Right lung (tissue), 5 donors: ENCODE results near the gene PIR. TPM values are rescaled to one million over a fixed set of nuclear protein-coding genes. Genes with fewer than 3 reads are reported as not detected.

Source experiments
- DNase-seq, 2 donors: peaks; one replicate each; pipeline ENCODE4 v3.0.0-alpha.2; 2013
- polyA plus RNA-seq, 5 donors: library from polyadenylated mRNA; unstranded; fragments of 120-200 nt; gene quantifications; one replicate each; pipeline versions ENCODE4 v1.2.1 to v1.2.3, GENCODE V29; 2013; ENCODE audit warnings: inconsistent platforms in 1 of 5, low replicate concordance in 1 of 5; ENCODE audit not compliant: insufficient read length in 5 of 5, insufficient read depth in 1 of 5

PIR gene
- polyA plus RNA-seq, 5 donors, result 8.3 to 13.9 (median 9.6) TPM

DNA sequence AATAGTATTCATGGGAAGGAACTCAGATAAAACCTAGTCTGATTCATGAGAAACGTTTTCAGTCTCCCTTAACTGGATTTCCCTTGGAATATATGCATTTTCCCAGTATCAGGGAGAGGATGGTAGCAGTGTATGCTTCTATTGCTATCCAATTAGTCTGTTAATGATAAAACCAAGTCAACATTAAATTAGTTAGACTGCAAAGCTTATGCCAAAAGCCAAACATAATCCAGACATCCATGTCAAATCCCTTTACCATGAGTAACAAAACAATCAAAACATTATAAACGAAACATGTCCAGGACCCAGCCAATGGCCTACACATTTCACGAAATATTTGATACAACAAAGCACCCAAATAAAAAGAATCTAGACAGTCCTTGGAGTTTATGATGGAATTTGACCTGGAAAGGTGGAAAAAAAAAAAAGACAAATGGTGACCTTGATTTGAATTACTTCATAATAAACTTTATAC is 74.4 kb downstream of the PIR start:
- no peak for DNase-seq

GRCh38 chrX:15418041-15418706 is 75.0 kb downstream of the PIR start:
- no peak for DNase-seq

DNA sequence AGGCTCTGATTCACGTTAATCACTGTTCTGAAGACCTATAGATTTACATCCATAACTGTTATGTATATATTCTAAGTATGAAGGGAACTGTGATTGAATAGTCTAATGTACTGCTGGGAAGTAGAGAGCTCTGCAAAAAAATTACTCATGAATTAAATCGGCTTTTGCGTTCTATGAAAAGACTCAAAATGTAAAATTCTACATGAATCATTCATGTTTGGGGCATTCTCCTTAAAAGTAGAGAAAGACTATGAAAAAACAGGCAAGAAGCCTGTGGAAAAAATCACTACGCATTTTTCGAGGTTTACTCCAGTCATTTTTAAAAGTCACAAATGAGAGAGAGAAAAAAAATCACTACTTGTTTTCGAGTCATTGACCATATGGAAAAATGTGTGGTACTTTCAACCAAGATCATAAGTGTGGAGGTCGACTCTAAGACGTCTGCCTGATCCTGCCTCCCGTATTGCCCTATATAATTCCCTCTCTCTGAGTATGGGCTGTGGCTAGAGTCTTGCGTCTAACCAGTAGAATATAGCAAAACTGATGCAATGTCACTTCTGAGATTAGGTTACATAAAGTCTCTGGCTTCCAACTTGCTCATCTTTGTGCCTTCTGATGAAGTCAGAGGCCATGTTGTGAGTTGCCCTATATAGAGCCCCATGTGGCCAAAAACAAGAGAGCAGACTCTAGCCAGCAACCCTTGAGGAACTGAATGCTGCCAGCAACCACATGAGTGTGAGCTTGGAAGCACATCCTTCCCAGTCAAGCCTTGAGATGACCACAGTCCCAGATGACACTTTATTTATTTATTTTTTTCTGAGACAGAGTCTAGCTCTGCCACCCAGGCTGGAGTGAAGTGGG is 76.8 kb downstream of the PIR start:
- DNase-seq, result no peak

DNA sequence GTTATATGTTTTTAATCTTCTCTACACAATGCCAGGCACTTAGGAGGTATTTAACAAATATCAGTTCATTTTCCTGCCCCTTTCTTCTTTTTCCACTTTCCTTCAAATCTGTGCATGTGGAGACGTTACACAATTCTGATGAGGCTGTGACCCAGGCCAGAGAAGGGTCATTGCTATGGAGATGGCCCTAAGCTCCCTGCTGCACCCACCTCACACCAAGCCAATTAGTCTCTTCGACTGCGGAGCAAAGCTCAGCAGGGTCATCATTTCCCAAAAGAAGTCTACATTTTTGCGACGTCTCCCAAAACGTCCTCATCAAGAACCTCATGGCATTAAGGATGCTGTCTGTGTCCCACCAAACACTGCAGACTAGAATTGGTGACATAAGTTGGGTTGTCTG is 80.0 kb downstream of the PIR start:
- DNase-seq, result no peak

GRCh38 chrX:15410947-15411346 is 82.2 kb downstream of the PIR start:
- no peak for DNase-seq

GRCh38 chrX:15410430-15410829 is 82.7 kb downstream of the PIR start:
- DNase-seq, result no peak

DNA sequence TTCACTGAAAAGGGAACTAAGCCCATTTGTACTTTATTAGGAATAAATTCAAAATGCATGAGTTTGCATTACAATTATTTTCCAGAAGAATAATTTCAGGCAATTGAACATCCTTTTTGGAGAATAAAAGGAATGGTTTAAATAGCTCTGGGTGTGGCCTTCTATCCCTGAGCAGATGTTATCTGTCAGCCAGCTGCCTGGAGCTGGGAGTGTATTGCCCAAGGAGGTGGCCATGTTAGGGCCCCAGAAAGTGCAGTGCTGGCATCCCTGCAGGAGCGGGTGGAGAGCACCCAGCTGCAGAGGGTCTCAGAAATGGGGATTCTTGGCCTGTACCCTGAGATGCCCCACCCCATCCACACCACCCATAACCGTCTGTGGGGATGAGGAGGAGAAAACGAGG is 87.3 kb downstream of the PIR start:
- DNase-seq, result peak; percentile 58 to 71

GRCh38 chrX:15404401-15405096 is 88.6 kb downstream of the PIR start:
- no peak for DNase-seq

DNA sequence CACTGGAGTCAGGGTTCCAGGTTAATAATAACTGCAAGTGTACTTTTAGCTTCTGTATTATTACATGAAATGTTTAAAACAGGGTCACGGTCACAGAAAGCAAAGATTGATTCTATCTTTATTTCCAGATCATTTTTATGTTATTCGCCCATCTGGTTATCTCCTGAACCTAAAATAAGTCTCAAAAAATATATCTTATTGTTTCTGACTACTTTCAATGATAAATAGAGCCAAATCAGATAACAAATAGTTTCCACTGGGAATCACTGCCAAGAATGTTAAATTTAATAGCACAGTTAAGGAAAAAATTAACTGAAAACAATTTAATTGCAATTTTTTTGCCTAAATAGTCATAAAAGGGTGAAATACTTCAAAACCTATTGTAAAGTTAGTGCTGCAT is 91.8 kb downstream of the PIR start:
- no peak for DNase-seq

DNA sequence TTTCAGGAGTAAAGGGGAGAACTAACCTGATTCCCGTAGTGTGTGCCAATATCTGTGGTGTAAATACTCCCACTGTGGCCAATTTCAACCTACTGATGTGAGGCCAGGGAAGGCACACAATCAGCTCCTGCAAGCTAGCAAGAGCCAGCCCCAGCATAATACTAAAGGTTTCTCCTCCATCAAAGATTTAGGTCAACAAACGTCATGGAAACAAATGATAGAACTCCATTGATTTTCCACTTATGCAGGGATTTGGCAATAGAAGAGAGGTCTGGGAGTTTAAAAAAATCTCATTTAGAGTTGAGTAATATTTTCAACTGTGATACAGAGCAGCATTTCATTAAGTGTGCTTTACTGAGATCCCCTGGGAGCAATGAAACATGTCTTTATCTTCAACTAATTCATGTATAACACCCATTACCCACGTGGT is 93.2 kb downstream of the PIR start:
- DNase-seq, result peak; percentile 51 to 71

DNA sequence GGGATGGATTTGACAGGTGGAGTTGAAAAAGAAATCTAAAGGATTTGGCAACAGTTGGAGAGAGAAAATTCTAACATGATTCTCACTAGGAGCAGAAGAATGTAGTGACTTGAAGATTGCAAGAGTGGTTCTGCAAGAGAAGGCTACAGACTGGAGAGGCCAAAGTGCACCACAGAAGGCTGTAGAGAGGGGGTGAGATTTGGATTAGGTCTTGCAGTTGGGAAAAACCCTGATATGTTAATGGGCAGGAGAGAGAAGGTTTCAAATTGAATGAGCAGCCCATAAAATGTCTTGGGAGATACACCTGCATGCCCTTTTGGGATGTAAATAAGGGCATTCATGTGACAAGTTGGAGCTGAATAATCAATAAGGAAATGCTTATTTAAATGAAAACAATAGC is 94.3 kb downstream of the PIR start:
- DNase-seq, result no peak

DNA sequence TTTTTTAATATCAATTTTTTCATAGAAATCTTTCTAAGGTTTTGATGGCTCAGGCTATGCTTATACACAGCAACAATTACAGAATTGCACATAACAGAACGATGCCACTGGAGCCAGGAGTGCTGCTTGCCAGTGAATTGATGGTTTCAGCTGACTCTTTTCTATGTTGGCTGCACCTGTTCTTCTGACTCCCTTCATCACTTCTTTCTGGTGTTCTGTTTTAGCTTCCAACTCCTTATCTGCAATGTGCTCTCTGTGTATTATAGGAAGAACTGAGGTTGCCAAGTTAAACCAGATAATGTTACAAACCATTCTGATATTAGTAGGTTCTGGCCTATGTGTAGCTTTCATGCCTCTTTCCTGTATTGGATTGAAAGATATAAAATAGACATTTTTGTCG is 97.3 kb downstream of the PIR start:
- no peak for DNase-seq

DNA sequence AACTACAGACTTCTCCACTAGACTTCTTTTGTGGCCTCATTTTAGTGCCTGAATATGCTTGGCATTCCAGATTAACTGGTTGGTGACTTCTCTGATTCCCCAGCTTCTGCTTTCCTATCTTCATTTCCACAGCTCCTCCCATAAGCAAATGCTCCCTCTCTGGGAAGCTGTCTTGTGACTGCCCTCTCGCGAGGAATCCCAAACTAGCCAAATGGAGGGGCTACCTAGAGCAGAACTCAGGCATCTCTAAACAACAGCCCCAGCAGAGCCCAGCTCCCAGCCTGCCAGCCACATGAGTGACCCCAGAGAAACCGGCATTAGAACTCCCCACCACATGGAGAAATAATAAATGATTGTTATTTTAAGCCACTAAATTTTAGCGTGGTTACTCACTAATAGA is 101.3 kb downstream of the PIR start:
- no peak for DNase-seq

- peak; percentile 47 to 65 for DNase-seq
Measured at GRCh38 chrX:15384304-15384703, 108.8 kb downstream of the PIR start, which contains the start of gene VEGFD. TSS of gene VEGFD (minus strand) at chrX:15384413. CDS start at chrX:15383946, 467 bp downstream.

- peak in 1 of 2 donors; percentile 47 for DNase-seq
Measured at GRCh38 chrX:15382813-15383212, 110.3 kb downstream of the PIR start.

DNA sequence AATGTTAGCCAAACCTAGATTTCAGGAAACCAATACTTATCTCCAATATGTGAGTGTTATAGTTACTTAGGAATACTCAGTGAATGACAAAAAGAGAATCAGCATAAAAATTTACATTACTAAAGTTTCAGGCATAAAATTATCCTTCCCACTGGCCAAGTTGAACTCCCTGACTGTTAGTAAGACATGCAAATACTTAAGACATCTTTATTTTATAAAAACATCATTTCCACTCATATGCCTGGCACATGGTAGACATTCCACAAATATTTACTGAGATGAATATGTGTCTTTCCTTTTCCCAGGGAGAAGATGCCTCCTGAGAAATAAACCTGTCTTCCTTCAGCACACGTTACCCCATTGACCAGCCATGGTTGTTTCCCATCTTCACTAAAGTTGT is 116.2 kb downstream of the PIR start:
- DNase-seq, result no peak

DNA sequence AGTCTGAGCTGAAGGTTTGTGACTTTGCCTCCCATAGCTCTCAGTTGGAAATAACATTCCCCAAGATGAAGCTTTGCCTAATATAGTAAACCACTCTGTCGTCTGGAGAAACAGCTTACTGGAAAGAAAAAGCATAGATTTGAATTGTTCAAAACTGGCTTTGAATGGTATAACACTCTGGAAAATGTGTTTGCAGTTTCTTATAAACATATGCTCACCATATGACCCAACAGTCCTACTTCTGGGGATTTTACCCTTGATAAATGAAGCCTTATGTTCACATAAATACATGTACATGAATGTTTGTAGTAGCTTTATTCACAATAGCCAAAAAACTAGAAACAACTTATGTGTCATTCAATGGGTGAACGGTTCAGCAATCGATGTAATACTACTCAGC is 119.2 kb downstream of the PIR start:
- no peak for DNase-seq

GRCh38 chrX:15366506-15367352 is 126.4 kb downstream of the PIR start:
- DNase-seq, result no peak

DNA sequence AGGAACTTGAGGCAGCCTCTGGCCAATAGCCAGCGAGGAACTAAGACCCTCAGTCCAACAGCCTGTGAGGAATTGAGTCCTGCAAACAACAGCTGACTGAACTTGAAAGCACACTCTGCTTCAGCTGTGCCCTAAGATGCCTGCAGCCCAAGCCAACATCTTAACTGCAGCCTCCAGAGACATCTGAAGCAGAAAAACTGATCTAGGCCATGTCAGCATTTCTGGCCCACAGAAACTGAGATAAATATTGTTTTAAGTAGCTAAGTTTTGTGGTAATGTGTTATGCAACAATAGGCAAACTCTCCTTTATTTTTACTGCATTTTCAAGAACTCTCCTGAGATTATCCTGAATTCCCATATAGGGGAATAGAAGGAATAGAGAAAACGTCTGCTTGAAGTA is 133.4 kb downstream of the PIR start:
- DNase-seq, result no peak

GRCh38 chrX:15358533-15358932 is 134.6 kb downstream of the PIR start:
- DNase-seq, result no peak

GRCh38 chrX:15356444-15356843 is 136.7 kb downstream of the PIR start:
- peak; percentile 72 to 75 for DNase-seq
